ENCODE data around the gene HOXC9.

The HOXC9 gene

GRCh38 chr12:54002915-54003389 is 3.0 kb downstream of the HOXC9 start:
- no peak for DNase-seq

GRCh38 chr12:54003625-54004024 is 3.7 kb downstream of the HOXC9 start:
- no peak for DNase-seq

GRCh38 chr12:54004063-54004840 is 4.3 kb downstream of the HOXC9 start:
- DNase-seq, result no peak

- no peak for DNase-seq
Observed at GRCh38 chr12:54004841-54005530, 5.0 kb downstream of the HOXC9 start.

- DNase-seq, result no peak
Observed at GRCh38 chr12:54005531-54005852, 5.5 kb downstream of the HOXC9 start.

- DNase-seq, result peak; percentile 90 to 91
Observed at GRCh38 chr12:54005853-54006558, 6.0 kb downstream of the HOXC9 start.

- no peak for DNase-seq
Observed at GRCh38 chr12:54006559-54007220, 6.7 kb downstream of the HOXC9 start.

- DNase-seq, result no peak
Observed at GRCh38 chr12:54007538-54008259, 7.7 kb downstream of the HOXC9 start.

GRCh38 chr12:54008260-54008552 is 8.2 kb downstream of the HOXC9 start:
- no peak for DNase-seq

- no peak for DNase-seq
Observed at GRCh38 chr12:54009171-54010052, 9.5 kb downstream of the HOXC9 start.

- no peak for DNase-seq
Observed at GRCh38 chr12:54010053-54010971, 10.4 kb downstream of the HOXC9 start.

- DNase-seq, result no peak
Observed at GRCh38 chr12:54010972-54011664, 11.2 kb downstream of the HOXC9 start.

- DNase-seq, result no peak
Observed at GRCh38 chr12:54011665-54012532, 11.9 kb downstream of the HOXC9 start.

GRCh38 chr12:54012631-54013409 is 12.9 kb downstream of the HOXC9 start:
- no peak for DNase-seq

GRCh38 chr12:54014377-54015017 is 14.5 kb downstream of the HOXC9 start:
- DNase-seq, result no peak

GRCh38 chr12:54015018-54015931 is 15.3 kb downstream of the HOXC9 start:
- DNase-seq, result no peak
